ENCODE data around the gene HOMEZ.
"Not testable (repeated sequence)": the region's sequence is repeated elsewhere in the genome, so short reads cannot be mapped to it uniquely, and the experiment has no call there.

The HOMEZ gene

GRCh38 chr14:23286020-23286901 lies at the start of gene HOMEZ:
HOMEZ (minus strand) TSS chr14:23286132; CDS start chr14:23285952, 180 bp downstream.
- DNase-seq (ENCODE audit: low read depth): peak; percentile 96
- TF ChIP-seq CTCF (IDR thresholded peaks at IDR 0.05; ENCODE audit: control insufficient read depth, extremely low read depth, insufficient read depth): 0 out of 2 replicates have a peak, but pooled peaks have one; percentile 5
- peak within 1 kb of the TSS; percentile 95 for H3K4me3 ChIP-seq (ENCODE audit: low read depth, low read length)

GRCh38 chr14:23335623-23336022 lies 49.7 kb upstream of the HOMEZ start:
- H3K4me3 ChIP-seq (ENCODE audit: low read depth, low read length): no peak overlapping the region
- no peak for TF ChIP-seq CTCF (IDR thresholded peaks at IDR 0.05; ENCODE audit: control insufficient read depth, extremely low read depth, insufficient read depth)
- DNase-seq (ENCODE audit: low read depth): no peak

- DNase-seq (ENCODE audit: low read depth): peak; percentile 47
- peak; percentile 89 for TF ChIP-seq CTCF (IDR thresholded peaks at IDR 0.05; ENCODE audit: control insufficient read depth, extremely low read depth, insufficient read depth)
- no peak overlapping the region for H3K4me3 ChIP-seq (ENCODE audit: low read depth, low read length)
These were observed 42.2 kb upstream of the HOMEZ start for GRCh38 chr14:23327947-23328744.

GRCh38 chr14:23326491-23327332 lies 40.8 kb upstream of the HOMEZ start:
- no peak for TF ChIP-seq CTCF (IDR thresholded peaks at IDR 0.05; ENCODE audit: control insufficient read depth, extremely low read depth, insufficient read depth)
- no peak overlapping the region for H3K4me3 ChIP-seq (ENCODE audit: low read depth, low read length)
- no peak for DNase-seq (ENCODE audit: low read depth)

GRCh38 chr14:23325746-23326145 lies 39.8 kb upstream of the HOMEZ start:
- not testable (repeated sequence) for DNase-seq (ENCODE audit: low read depth); H3K4me3 ChIP-seq (ENCODE audit: low read depth, low read length)

GRCh38 chr14:23324993-23325392 lies 39.1 kb upstream of the HOMEZ start:
- no peak for DNase-seq (ENCODE audit: low read depth)
- no peak overlapping the region for H3K4me3 ChIP-seq (ENCODE audit: low read depth, low read length)
- no peak for TF ChIP-seq CTCF (IDR thresholded peaks at IDR 0.05; ENCODE audit: control insufficient read depth, extremely low read depth, insufficient read depth)
